Astrocyte (in vitro differentiated cells and primary cell): ENCODE measurements around the gene C17orf107. TPM values are rescaled to one million over a fixed set of nuclear protein-coding genes. Genes with fewer than 3 reads are reported as not detected.

Source experiments
- DNase-seq: peaks from one replicate; pipeline ENCODE4 v3.0.0-alpha.2; 2010; ENCODE audit warnings: low read depth
- FAIRE-seq: peaks from 2 replicates; lab custom pipeline; 2011; peaks lifted over from hg19 to GRCh38; lab: Jason Lieb, UNC
- H2AFZ ChIP-seq: 2 replicates; pipeline ENCODE4 v1.6.0; 2012; ENCODE audit warnings: low read depth, low read length, inconsistent platforms
- H3K27ac ChIP-seq: 2 replicates; pipeline ENCODE4 v1.5.1; 2011; ENCODE audit warnings: low read depth, low read length, inconsistent platforms
- H3K27me3 ChIP-seq: 2 replicates; pipeline ENCODE4 v1.6.0; 2011; ENCODE audit warnings: low read length, inconsistent platforms; ENCODE audit not compliant: insufficient read depth
- H3K36me3 ChIP-seq: 2 replicates; pipeline ENCODE4 v1.5.1; 2011; ENCODE audit warnings: low read length, inconsistent platforms; ENCODE audit not compliant: insufficient read depth
- H3K4me1 ChIP-seq: 2 replicates; pipeline ENCODE4 v1.5.1; 2011; ENCODE audit warnings: low read length, inconsistent platforms; ENCODE audit not compliant: insufficient read depth
- H3K4me2 ChIP-seq: 2 replicates; pipeline ENCODE4 v1.6.0; 2012; ENCODE audit warnings: low read length, inconsistent platforms
- H3K4me3 ChIP-seq: 2 replicates; pipeline ENCODE4 v1.5.1; 2011; ENCODE audit warnings: low read depth, mild to moderate bottlenecking, low read length, inconsistent platforms; ENCODE audit not compliant: insufficient read depth
- H3K79me2 ChIP-seq: 2 replicates; pipeline ENCODE4 v1.6.0; 2012; ENCODE audit warnings: mild to moderate bottlenecking, low read length, inconsistent platforms; ENCODE audit not compliant: insufficient read depth
- H3K9ac ChIP-seq: 2 replicates; pipeline ENCODE4 v1.6.0; 2012; ENCODE audit warnings: mild to moderate bottlenecking, low read length, inconsistent platforms
- H3K9me3 ChIP-seq: 2 replicates; pipeline ENCODE4 v1.5.1; 2012; ENCODE audit warnings: low read depth, mild to moderate bottlenecking, low read length, inconsistent platforms; ENCODE audit not compliant: insufficient read depth
- H4K20me1 ChIP-seq: 2 replicates; pipeline ENCODE4 v1.6.0; 2012; ENCODE audit warnings: low read length, inconsistent platforms; ENCODE audit not compliant: insufficient read depth
- H3K27ac Mint-ChIP-seq: one replicate; pipeline ENCODE4 v1.8.0; 2021; ENCODE audit warnings: mild to moderate bottlenecking, mixed read lengths; ENCODE audit not compliant: unreplicated experiment
- H3K27me3 Mint-ChIP-seq: one replicate; pipeline ENCODE4 v1.8.0; 2021; ENCODE audit warnings: low read depth, mixed read lengths; ENCODE audit not compliant: unreplicated experiment
- H3K36me3 Mint-ChIP-seq: one replicate; pipeline ENCODE4 v1.8.0; 2021; ENCODE audit warnings: low read depth, mixed read lengths; ENCODE audit not compliant: unreplicated experiment
- H3K4me1 Mint-ChIP-seq: one replicate; pipeline ENCODE4 v1.8.0; 2021; ENCODE audit warnings: low read depth, mixed read lengths; ENCODE audit not compliant: unreplicated experiment
- H3K4me3 Mint-ChIP-seq: one replicate; pipeline ENCODE4 v1.8.0; 2021; ENCODE audit warnings: mild to moderate bottlenecking, moderate library complexity, mixed read lengths; ENCODE audit not compliant: unreplicated experiment
- H3K9me3 Mint-ChIP-seq: one replicate; pipeline ENCODE4 v1.8.0; 2021; ENCODE audit warnings: mild to moderate bottlenecking, mixed read lengths; ENCODE audit not compliant: unreplicated experiment
- CTCF ChIP-seq: IDR thresholded peaks from 2 replicates; pipeline ENCODE4 v1.5.1; 2011; ENCODE audit warnings: low read depth, mild to moderate bottlenecking, inconsistent platforms, low read length, moderate library complexity; ENCODE audit not compliant: insufficient read depth
- EZH2 ChIP-seq: IDR thresholded peaks from 2 replicates; pipeline ENCODE4 v1.6.1; 2012; ENCODE audit warnings: mild to moderate bottlenecking, low read length, inconsistent platforms; ENCODE audit not compliant: insufficient read depth
- total RNA-seq: library from RNA; stranded (reverse); gene quantifications from 2 replicates; pipeline ENCODE4 v1.2.1, GENCODE V29; 2021

C17orf107 gene
- total RNA-seq, 1 donor from 2014 or later, result 2.2 TPM

GRCh38 chr17:4879601-4880000 lies 19.7 kb upstream of the C17orf107 start:
- H3K27me3 ChIP-seq, result no peaks in the 10 kb centered on the region
- H3K9me3 ChIP-seq, result no peaks in the 10 kb centered on the region
- no peak for FAIRE-seq
- Mint-ChIP-seq H3K9me3 (no peaks in the 10 kb centered on the region), H3K27me3 (no peaks in the 10 kb centered on the region), H3K27ac (no peak overlapping the region), H3K4me3 (no peak overlapping the region), H3K36me3 (peaks cover 18% of the 10 kb centered on the region), H3K4me1 (no peaks in the 10 kb centered on the region)
- H3K27ac ChIP-seq, result no peak overlapping the region
- no peak overlapping the region for H3K4me2 ChIP-seq
- H4K20me1 ChIP-seq, result peaks cover 57% of the 10 kb centered on the region
- no peak overlapping the region for H3K9ac ChIP-seq
- no peak overlapping the region for H3K4me3 ChIP-seq
- H3K36me3 ChIP-seq, result no peaks in the 10 kb centered on the region
- no peak for TF ChIP-seq CTCF
- no peak for DNase-seq
- no peaks in the 10 kb centered on the region for H3K4me1 ChIP-seq
- H3K79me2 ChIP-seq, result peaks cover under 1% of the 10 kb centered on the region
- H2AFZ ChIP-seq, result no peak overlapping the region

GRCh38 chr17:4880857-4881256 lies 18.5 kb upstream of the C17orf107 start:
- Histone ChIP-seq H3K36me3 (no peaks in the 10 kb centered on the region), H3K9ac (no peak overlapping the region), H3K27me3 (no peaks in the 10 kb centered on the region), H3K79me2 (no peaks in the 10 kb centered on the region), H3K4me3 (no peak overlapping the region), H4K20me1 (peaks cover 52% of the 10 kb centered on the region), H3K27ac (no peak overlapping the region), H3K9me3 (no peaks in the 10 kb centered on the region), H2AFZ (no peak overlapping the region), H3K4me1 (no peaks in the 10 kb centered on the region), H3K4me2 (no peak overlapping the region)
- no peak for TF ChIP-seq EZH2
- TF ChIP-seq CTCF, result no peak
- FAIRE-seq (no peak), DNase-seq (no peak)
- Mint-ChIP-seq H3K27me3 (no peaks in the 10 kb centered on the region), H3K36me3 (peaks cover 18% of the 10 kb centered on the region), H3K27ac (no peak overlapping the region), H3K4me3 (no peak overlapping the region), H3K9me3 (no peaks in the 10 kb centered on the region), H3K4me1 (no peaks in the 10 kb centered on the region)

- Histone ChIP-seq H4K20me1 (peaks cover 42% of the 10 kb centered on the region), H3K9me3 (no peaks in the 10 kb centered on the region), H3K27me3 (no peaks in the 10 kb centered on the region), H3K27ac (no peak overlapping the region), H3K4me1 (no peaks in the 10 kb centered on the region), H3K9ac (no peak overlapping the region), H2AFZ (no peak overlapping the region), H3K36me3 (no peaks in the 10 kb centered on the region), H3K4me2 (no peak overlapping the region), H3K79me2 (no peaks in the 10 kb centered on the region), H3K4me3 (no peak overlapping the region)
- Mint-ChIP-seq H3K36me3 (peaks cover 17% of the 10 kb centered on the region), H3K4me3 (peak overlapping the region; percentile 62), H3K4me1 (no peaks in the 10 kb centered on the region), H3K27ac (no peak overlapping the region), H3K27me3 (no peaks in the 10 kb centered on the region), H3K9me3 (no peaks in the 10 kb centered on the region)
- FAIRE-seq (no peak), DNase-seq (no peak)
- peak; percentile 62 for TF ChIP-seq CTCF
- TF ChIP-seq EZH2, result no peak
Observed at GRCh38 chr17:4881761-4882555, 17.4 kb upstream of the C17orf107 start.
